SK-N-SH treated with all-trans-retinoic acid at 6 μM for 48 hours (cell line): ENCODE data around the gene HSF4.

Experiments used
- ATAC-seq: fragments of 200-7000 bp; cut with Tn5 transposase; 3 replicates; pipeline ENCODE4 v1.9.1; 2020; ENCODE audit warnings: mild to moderate bottlenecking, moderate library complexity
- ARNTL ChIP-seq: fragments of 450-650 bp; formaldehyde crosslinking; IDR thresholded peaks from 2 replicates; pipeline ENCODE4 v1.5.0; 2020; ENCODE audit warnings: low read depth, mild to moderate bottlenecking, moderate library complexity, borderline replicate concordance
- BACH2 ChIP-seq: fragments of 250-450 bp; sonication (Bioruptor Pico); IDR thresholded peaks from 2 replicates; pipeline ENCODE4 v1.9.0; 2021; ENCODE audit warnings: mild to moderate bottlenecking, borderline replicate concordance
- CSDC2 ChIP-seq: fragments of 250-450 bp; sonication (Bioruptor Pico); IDR thresholded peaks from 2 replicates; pipeline ENCODE4 v1.5.0; 2020; ENCODE audit warnings: mild to moderate bottlenecking, moderate library complexity
- ESRRG ChIP-seq: fragments of 250-450 bp; sonication (Bioruptor Pico); IDR thresholded peaks from 2 replicates; pipeline ENCODE4 v1.6.1; 2021; ENCODE audit warnings: mild to moderate bottlenecking
- GLIS3 ChIP-seq: fragments of 250-450 bp; sonication (Bioruptor Pico); IDR thresholded peaks from 2 replicates; pipeline ENCODE4 v1.5.0; 2020; ENCODE audit warnings: mild to moderate bottlenecking, moderate library complexity
- ISL1 ChIP-seq: fragments of 250-450 bp; sonication (Bioruptor Pico); IDR thresholded peaks from 2 replicates; pipeline ENCODE4 v2.1.2; 2022; ENCODE audit warnings: mild to moderate bottlenecking, moderate library complexity
- OSR1 ChIP-seq: fragments of 250-450 bp; sonication (Bioruptor Pico); IDR thresholded peaks from 2 replicates; pipeline ENCODE4 v1.8.0; 2022; ENCODE audit warnings: moderate library complexity, mild to moderate bottlenecking, inconsistent platforms
- PPARA ChIP-seq: fragments of 250-450 bp; sonication (Bioruptor Pico); IDR thresholded peaks from 2 replicates; pipeline ENCODE4 v1.5.0; 2020; ENCODE audit warnings: mild to moderate bottlenecking, borderline replicate concordance
- RARB ChIP-seq: fragments of 250-450 bp; sonication (Bioruptor Pico); IDR thresholded peaks from 2 replicates; pipeline ENCODE4 v1.8.0; 2021; ENCODE audit warnings: mild to moderate bottlenecking, moderate library complexity
- SNAI2 ChIP-seq: fragments of 250-450 bp; sonication (Bioruptor Pico); IDR thresholded peaks from 2 replicates; pipeline ENCODE4 v1.5.0; 2020; ENCODE audit warnings: mild to moderate bottlenecking, moderate library complexity
- ZC3H10 ChIP-seq: fragments of 250-450 bp; sonication (Bioruptor Pico); IDR thresholded peaks from 2 replicates; pipeline ENCODE4 v1.5.1; 2021; ENCODE audit warnings: mild to moderate bottlenecking, moderate library complexity
- ZFP3 ChIP-seq: fragments of 250-450 bp; sonication (Bioruptor Pico); IDR thresholded peaks from 2 replicates; pipeline ENCODE4 v1.5.0; 2020; ENCODE audit warnings: mild to moderate bottlenecking, moderate library complexity
- ZNF565 ChIP-seq: fragments of 450-650 bp; formaldehyde crosslinking; conservative IDR thresholded peaks from 2 replicates; pipeline ENCODE4 v1.5.0; 2020; ENCODE audit warnings: low read depth, mild to moderate bottlenecking, moderate library complexity
- ZNF70 ChIP-seq: fragments of 450-650 bp; formaldehyde crosslinking; IDR thresholded peaks from 2 replicates; pipeline ENCODE4 v1.5.0; 2020; ENCODE audit warnings: mild to moderate bottlenecking, moderate library complexity
- ZNF8 ChIP-seq: fragments of 450-650 bp; formaldehyde crosslinking; IDR thresholded peaks from 2 replicates; pipeline ENCODE4 v1.5.0; 2020; ENCODE audit warnings: mild to moderate bottlenecking, moderate library complexity
- TF ChIP-seq, protein P1 (sequence below): fragments of 250-450 bp; sonication (Bioruptor Pico); IDR thresholded peaks from 2 replicates; pipeline ENCODE4 v1.8.0; 2021; ENCODE audit warnings: low read depth, mild to moderate bottlenecking, moderate library complexity, borderline replicate concordance
- TF ChIP-seq, protein P2 (sequence below): fragments of 250-450 bp; sonication (Bioruptor Pico); IDR thresholded peaks from 2 replicates; pipeline ENCODE4 v1.5.1; 2020; ENCODE audit warnings: low read depth, mild to moderate bottlenecking, moderate library complexity
- TF ChIP-seq, protein P3 (sequence below): fragments of 250-450 bp; sonication (Bioruptor Pico); IDR thresholded peaks from 2 replicates; pipeline ENCODE4 v1.8.0; 2020; ENCODE audit warnings: mild to moderate bottlenecking, moderate library complexity, borderline replicate concordance
- TF ChIP-seq, protein P4 (sequence below): fragments of 250-450 bp; sonication (Bioruptor Pico); IDR thresholded peaks from 2 replicates; pipeline ENCODE4 v1.5.1; 2021; ENCODE audit warnings: mild to moderate bottlenecking, moderate library complexity
- TF ChIP-seq, protein P5 (sequence below): fragments of 250-450 bp; sonication (Bioruptor Pico); IDR thresholded peaks from 2 replicates; pipeline ENCODE4 v1.5.0; 2020; ENCODE audit warnings: mild to moderate bottlenecking, moderate library complexity

The HSF4 gene

DNA sequence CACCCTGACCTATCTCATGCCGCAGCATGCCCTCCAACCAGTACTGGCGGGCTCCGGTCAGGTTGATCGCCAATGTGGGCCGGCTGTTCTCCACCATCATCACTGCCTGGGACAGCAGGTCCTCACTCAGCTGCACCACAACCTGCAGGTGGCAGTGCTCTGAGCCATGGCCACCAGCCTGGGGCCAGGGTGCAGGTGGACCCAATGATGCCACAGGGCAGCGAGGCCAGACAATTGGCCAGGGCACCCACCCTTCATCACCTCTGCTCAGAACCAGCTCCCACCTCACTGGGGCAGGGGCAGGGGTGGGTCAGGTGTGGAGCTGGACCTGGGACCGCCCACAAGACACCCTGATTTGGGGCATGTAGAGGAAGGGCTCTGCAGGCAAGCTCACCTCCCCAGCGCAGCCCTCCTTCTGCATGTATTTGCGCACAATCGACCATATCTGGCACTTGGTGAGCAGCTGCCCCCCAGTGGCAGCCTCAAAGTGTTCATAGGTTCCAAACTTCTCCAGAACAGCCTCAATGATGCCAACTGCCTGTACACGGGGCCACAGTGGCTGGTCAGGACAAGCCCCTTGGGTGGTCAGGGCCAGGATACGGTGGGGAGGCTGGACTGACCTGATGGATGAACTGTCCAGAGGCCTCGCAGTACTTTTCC lies 15.0 kb downstream of the HSF4 start:
- no peak for ATAC-seq

DNA sequence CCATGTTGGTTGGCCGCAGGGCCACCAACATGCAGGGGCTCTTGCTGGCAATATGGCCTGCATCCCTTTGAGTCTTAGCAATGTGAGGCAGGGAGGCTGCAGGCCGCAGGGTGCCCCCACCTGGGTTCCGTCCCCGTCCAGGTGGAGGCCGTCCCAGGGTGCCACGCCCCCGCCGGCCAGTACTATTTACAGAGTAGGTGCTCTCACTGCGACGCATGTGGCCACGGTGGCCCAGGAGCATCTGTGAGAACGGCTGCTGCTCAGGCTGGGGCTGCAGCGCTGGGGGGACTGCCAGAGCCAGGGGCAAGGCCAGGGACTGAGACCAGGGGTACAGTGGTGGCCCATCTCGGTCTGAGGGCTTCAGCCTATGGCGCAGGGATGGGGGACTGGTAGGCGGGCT lies 15.6 kb downstream of the HSF4 start:
- no peak for ATAC-seq
- TF ChIP-seq ARNTL (CRISPR knock-in tag): no peak
- no peak for TF ChIP-seq ZC3H10 (CRISPR knock-in tag)
- TF ChIP-seq, protein P1, sequence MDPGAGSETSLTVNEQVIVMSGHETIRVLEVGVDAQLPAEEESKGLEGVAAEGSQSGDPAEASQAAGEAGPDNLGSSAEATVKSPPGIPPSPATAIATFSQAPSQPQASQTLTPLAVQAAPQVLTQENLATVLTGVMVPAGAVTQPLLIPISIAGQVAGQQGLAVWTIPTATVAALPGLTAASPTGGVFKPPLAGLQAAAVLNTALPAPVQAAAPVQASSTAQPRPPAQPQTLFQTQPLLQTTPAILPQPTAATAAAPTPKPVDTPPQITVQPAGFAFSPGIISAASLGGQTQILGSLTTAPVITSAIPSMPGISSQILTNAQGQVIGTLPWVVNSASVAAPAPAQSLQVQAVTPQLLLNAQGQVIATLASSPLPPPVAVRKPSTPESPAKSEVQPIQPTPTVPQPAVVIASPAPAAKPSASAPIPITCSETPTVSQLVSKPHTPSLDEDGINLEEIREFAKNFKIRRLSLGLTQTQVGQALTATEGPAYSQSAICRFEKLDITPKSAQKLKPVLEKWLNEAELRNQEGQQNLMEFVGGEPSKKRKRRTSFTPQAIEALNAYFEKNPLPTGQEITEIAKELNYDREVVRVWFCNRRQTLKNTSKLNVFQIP (CRISPR knock-in tag): no peak
- no peak for TF ChIP-seq SNAI2 (CRISPR knock-in tag)
- TF ChIP-seq RARB (CRISPR knock-in tag): no peak

More for the DNA sequence above, 15.0 kb downstream of the HSF4 start:
- TF ChIP-seq, protein P2, sequence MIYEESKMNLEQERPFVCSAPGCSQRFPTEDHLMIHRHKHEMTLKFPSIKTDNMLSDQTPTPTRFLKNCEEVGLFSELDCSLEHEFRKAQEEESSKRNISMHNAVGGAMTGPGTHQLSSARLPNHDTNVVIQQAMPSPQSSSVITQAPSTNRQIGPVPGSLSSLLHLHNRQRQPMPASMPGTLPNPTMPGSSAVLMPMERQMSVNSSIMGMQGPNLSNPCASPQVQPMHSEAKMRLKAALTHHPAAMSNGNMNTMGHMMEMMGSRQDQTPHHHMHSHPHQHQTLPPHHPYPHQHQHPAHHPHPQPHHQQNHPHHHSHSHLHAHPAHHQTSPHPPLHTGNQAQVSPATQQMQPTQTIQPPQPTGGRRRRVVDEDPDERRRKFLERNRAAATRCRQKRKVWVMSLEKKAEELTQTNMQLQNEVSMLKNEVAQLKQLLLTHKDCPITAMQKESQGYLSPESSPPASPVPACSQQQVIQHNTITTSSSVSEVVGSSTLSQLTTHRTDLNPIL (CRISPR knock-in tag): no peak
- TF ChIP-seq, protein P3, sequence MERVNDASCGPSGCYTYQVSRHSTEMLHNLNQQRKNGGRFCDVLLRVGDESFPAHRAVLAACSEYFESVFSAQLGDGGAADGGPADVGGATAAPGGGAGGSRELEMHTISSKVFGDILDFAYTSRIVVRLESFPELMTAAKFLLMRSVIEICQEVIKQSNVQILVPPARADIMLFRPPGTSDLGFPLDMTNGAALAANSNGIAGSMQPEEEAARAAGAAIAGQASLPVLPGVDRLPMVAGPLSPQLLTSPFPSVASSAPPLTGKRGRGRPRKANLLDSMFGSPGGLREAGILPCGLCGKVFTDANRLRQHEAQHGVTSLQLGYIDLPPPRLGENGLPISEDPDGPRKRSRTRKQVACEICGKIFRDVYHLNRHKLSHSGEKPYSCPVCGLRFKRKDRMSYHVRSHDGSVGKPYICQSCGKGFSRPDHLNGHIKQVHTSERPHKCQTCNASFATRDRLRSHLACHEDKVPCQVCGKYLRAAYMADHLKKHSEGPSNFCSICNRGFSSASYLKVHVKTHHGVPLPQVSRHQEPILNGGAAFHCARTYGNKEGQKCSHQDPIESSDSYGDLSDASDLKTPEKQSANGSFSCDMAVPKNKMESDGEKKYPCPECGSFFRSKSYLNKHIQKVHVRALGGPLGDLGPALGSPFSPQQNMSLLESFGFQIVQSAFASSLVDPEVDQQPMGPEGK: no peak
- TF ChIP-seq OSR1 (CRISPR knock-in tag) (no peak), ZFP3 (CRISPR knock-in tag) (no peak), BACH2 (CRISPR knock-in tag) (no peak), ZNF70 (CRISPR knock-in tag) (no peak), RARB (CRISPR knock-in tag) (no peak), ISL1 (CRISPR knock-in tag) (no peak), ZNF565 (CRISPR knock-in tag) (no peak), ESRRG (CRISPR knock-in tag) (no peak), ARNTL (CRISPR knock-in tag) (no peak), GLIS3 (CRISPR knock-in tag) (no peak), ZC3H10 (CRISPR knock-in tag) (no peak), ZNF8 (CRISPR knock-in tag) (no peak), SNAI2 (CRISPR knock-in tag) (no peak)
- TF ChIP-seq, protein P4, sequence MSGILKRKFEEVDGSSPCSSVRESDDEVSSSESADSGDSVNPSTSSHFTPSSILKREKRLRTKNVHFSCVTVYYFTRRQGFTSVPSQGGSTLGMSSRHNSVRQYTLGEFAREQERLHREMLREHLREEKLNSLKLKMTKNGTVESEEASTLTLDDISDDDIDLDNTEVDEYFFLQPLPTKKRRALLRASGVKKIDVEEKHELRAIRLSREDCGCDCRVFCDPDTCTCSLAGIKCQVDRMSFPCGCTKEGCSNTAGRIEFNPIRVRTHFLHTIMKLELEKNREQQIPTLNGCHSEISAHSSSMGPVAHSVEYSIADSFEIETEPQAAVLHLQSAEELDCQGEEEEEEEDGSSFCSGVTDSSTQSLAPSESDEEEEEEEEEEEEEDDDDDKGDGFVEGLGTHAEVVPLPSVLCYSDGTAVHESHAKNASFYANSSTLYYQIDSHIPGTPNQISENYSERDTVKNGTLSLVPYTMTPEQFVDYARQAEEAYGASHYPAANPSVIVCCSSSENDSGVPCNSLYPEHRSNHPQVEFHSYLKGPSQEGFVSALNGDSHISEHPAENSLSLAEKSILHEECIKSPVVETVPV: no peak
- TF ChIP-seq, protein P5, sequence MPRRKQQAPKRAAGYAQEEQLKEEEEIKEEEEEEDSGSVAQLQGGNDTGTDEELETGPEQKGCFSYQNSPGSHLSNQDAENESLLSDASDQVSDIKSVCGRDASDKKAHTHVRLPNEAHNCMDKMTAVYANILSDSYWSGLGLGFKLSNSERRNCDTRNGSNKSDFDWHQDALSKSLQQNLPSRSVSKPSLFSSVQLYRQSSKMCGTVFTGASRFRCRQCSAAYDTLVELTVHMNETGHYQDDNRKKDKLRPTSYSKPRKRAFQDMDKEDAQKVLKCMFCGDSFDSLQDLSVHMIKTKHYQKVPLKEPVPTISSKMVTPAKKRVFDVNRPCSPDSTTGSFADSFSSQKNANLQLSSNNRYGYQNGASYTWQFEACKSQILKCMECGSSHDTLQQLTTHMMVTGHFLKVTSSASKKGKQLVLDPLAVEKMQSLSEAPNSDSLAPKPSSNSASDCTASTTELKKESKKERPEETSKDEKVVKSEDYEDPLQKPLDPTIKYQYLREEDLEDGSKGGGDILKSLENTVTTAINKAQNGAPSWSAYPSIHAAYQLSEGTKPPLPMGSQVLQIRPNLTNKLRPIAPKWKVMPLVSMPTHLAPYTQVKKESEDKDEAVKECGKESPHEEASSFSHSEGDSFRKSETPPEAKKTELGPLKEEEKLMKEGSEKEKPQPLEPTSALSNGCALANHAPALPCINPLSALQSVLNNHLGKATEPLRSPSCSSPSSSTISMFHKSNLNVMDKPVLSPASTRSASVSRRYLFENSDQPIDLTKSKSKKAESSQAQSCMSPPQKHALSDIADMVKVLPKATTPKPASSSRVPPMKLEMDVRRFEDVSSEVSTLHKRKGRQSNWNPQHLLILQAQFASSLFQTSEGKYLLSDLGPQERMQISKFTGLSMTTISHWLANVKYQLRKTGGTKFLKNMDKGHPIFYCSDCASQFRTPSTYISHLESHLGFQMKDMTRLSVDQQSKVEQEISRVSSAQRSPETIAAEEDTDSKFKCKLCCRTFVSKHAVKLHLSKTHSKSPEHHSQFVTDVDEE (CRISPR knock-in tag): no peak
- TF ChIP-seq, all 23 proteins: peak for 0

DNA sequence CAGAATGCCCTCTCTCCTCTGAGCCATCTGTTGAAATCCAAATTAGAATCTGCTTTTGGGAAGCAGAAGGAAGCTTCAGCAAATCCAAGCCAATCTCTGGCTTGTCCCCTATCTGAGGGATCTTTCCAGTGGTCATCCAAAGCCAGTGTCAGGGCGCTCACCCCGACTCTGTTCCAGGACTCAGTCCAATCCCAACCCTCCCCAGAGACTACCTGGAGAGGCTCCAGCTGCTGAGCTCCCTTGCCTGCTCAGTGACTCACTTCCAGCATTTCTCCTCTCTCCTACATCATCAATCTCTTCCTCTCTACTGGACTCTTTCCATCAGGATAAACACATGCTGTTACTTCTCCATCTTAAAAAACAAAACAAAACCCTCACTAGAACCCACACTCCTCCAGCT lies 16.8 kb downstream of the HSF4 start:
- ATAC-seq: no peak
- TF ChIP-seq ZNF8 (CRISPR knock-in tag) (no peak), SNAI2 (CRISPR knock-in tag) (no peak), PPARA (no peak), RARB (CRISPR knock-in tag) (no peak), CSDC2 (no peak), OSR1 (CRISPR knock-in tag) (no peak), ZC3H10 (CRISPR knock-in tag) (no peak), ESRRG (CRISPR knock-in tag) (no peak), GLIS3 (CRISPR knock-in tag) (no peak), ISL1 (CRISPR knock-in tag) (no peak)
- TF ChIP-seq, protein P2 (CRISPR knock-in tag): no peak
- TF ChIP-seq, protein P3: no peak
- TF ChIP-seq, protein P1 (CRISPR knock-in tag): no peak
